Measurements from ENCODE around the gene MROH2B.
"Not testable (repeated sequence)": the region's sequence is repeated elsewhere in the genome, so short reads cannot be mapped to it uniquely, and the experiment has no call there.

MROH2B gene

DNA sequence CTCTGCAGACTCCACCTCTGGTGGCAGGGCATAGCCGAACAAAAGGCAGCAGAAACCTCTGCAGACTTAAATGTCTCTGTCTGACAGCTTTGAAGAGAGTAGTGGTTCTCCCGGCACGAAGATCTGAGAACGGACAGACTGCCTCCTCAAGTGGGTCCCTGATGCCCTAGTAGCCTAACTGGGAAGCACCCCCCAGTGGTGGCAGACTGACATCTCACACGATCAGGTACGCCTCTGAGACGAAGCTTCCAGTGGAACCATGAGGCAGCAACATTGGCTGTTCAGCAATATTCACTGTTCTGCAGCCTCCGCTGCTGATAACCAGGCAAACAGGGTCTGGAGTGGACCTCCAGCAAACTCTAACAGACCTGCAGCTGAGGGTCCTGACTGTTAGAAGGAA, 48.5 kb downstream of the MROH2B start:
- not testable (repeated sequence) for DNase-seq (ENCODE audit: low spot score)

DNA sequence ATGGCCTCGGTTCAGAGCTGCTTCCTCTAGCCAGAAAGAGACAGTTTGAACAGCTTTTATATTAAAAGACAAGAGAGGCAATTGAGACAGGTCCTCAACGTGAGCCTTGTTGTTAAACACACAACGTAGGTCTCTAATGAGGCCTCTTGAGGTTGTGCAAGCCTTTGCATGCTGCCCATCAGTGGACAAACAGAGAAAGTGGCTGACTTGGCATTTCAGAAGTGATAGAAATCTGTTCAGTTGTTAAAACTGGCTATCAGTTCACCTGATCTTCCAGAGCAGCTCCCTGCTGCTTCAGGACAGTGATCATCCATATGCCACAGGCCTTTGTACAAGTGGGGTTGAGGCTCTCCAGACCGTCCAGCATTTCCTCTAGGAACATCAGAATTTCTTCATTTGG, 58.8 kb downstream of the MROH2B start:
- no peak for DNase-seq (ENCODE audit: low spot score)

GRCh38 chr5:41010572-41010971, 60.6 kb downstream of the MROH2B start:
- DNase-seq (ENCODE audit: low spot score): no peak

DNA sequence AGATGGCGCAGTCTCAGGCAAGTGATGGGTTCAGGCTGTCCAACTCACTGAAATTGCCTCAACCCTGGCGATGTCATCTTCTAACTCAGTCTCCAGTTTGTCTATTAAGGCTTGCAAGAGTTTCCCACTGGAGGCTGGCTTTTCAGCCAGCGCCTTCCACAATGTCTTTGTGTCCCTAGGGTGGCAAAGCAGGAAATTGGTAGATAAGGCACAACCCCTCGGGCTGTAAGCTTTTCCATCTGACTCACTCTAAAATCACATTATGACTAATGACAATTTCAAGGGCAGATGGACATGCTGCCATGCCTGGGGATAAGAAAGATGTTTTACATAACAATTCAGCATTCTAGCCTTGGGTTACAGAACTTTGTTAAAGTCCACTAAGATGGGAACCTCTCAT, 61.9 kb downstream of the MROH2B start:
- no peak for DNase-seq (ENCODE audit: low spot score)

GRCh38 chr5:41004931-41005330, 66.2 kb downstream of the MROH2B start:
- no peak for DNase-seq (ENCODE audit: low spot score)

DNA sequence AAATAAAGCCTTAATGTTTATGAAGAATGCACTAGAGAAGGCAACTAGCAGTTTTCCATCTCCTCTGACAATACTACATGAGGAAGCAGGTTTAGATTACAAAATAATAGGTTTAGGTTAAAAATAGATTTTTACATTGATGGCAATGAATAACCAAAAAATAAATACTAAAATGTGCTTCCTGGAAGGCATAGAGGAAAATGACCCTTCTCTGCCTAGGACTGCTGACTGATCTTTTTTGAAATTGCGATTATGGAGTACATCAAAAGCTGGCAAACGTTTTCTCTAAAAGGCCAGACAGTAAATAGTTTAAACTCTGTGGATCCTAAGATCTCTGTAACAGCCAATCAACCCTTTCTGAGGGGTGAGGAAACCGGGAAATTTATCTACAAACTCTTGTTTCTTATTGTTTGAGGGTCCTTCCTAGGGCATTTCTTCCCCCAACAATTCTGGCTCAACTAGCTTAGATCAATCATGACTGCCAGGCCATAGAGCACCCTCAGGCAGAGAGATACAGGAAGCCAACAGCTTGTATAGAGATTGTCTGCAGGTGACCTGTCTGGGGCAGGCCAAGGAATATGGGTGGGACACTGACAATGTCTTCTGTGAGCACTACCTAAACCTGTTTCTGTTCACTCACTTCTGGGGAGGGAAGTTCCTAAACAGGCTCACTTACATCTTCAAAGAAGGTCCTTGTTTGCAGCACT, 67.3 kb downstream of the MROH2B start:
- no peak for DNase-seq (ENCODE audit: low spot score)

DNA sequence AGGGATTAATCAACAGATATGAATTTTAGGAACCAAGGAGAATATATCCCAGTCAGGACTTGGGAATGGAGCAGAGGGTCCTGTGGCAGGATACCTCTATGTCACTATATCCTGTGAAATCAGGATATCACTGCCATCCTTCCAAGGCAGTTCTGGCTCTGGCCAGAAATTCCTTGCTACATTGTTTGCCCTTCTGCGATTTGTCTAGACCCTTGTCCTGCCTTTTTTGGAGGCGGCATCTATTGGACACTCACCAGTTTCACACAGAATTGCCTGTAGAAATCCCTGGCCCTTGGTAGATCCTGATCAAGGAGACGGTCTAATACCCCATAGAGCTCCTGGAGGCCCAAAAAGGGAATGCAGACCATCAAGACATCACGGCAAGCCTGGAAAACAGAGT, 71.2 kb downstream of the MROH2B start:
- DNase-seq (ENCODE audit: low spot score): no peak

DNA sequence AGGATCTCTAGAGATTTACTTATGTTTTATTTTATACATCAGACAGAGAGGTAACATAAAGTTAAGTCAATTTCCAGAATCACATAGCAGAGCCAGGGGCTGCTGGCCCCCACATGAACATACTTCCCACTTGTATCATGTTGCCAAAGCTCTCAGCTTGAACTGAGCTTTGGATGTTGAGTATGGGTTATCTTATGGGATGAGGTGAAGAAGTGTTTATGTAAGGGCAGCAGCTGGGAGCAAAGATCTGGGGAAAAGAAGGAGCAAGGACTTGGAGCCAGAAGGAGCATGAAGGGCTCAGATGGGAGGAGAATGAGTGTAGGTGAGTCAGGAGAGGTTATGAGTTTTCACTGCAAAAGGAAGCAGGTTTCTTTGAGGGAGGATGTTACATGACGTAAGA, 72.0 kb downstream of the MROH2B start:
- no peak for DNase-seq (ENCODE audit: low spot score)

DNA sequence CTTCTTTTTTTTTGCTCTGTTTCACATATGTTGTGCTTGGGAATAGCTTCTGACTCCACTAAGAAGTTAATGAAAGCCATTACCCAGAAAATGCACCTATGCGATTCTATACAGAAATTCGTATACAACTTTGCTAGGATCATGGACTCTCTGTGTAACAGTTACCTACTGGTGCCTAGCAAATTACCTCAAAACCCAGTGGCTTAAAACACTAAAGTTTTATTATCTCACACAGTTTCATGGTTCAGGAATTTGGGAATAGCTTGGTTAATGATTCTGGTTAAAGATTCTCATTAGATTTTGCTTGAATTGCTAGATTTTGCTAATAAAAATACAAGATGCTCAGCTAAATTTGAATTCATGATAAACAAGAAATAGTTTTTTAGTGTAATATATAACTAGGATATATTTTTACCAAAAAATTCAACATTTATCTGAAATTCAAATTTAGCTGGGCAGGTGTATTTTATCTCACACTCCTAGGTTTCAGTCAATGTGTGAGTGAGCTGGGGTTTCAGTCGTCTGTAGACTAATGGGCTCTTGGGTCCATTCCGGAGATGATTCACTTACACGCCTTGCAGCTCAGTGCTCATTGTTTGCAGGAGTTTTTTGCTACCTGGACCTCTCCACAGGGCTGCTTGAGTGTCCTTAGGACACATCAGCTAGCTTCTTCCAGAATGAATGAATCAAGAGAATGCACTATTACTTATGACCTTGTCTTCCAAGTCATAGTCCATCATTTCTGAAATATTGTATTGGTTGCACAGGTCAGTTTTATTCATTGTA, 75.1 kb downstream of the MROH2B start:
- DNase-seq (ENCODE audit: low spot score): no peak

- DNase-seq (ENCODE audit: low spot score): no peak
Measured at GRCh38 chr5:40991981-40992559, 79.1 kb downstream of the MROH2B start.

DNA sequence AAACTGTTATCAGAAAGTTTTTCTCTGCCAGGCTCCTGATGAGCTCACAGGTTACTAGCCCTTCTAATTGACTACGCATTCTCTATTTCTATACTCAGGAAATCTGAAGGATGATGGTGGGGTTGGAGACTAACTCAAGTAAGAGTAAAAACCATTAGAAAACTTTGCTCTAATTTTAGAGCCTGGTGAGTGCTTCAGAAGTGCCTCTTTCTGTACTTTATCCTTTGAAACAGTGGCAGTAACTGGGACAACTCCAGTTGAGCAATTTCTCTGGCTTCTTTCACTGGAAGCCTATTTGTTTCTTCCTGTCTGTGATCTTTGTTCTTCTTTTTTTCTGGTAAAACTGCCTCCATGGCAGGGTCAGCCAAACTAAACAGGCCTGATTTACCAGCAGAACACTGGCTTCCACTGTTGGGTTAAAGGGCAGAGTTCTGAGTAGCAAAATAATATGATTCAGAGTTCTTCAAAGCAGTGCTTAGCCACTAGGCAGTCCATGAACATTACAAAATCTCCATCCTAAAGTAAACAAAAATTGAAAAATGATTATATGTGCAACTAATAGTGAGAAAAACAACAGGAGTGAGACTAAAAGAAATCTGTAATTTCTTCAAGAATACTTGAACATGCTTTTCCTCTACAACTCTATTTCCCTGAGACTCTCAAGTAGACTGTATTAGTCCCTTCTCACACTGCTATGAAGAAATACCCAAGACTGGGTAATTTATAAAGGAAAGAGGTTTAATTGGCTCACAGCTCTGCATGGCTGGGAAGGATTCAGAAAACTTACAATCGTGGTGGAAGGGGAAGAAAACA, 79.8 kb downstream of the MROH2B start:
- no peak for DNase-seq (ENCODE audit: low spot score)

- DNase-seq (ENCODE audit: low spot score): no peak
Measured at GRCh38 chr5:40988746-40989510, 82.2 kb downstream of the MROH2B start.

- no peak for DNase-seq (ENCODE audit: low spot score)
Measured at GRCh38 chr5:40987349-40987748, 83.8 kb downstream of the MROH2B start.

DNA sequence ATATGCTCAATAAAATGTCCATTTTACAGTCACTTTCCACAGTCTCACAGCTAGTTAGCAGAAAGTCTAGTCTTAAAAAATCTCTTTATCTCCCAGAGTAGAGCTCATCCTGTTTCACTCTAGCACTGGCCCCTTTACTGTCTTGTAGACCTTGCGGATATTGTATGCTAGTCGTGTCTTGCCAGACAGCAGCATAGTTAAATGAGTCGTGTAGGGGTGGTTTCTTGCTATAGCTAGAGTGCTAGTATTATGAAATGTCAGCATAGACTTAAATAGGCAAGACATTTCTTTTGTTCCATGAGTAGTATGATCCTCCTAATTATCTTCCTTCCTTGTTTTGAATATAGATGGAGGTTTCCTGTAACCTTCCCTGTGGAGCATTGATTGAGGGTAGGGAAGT, 84.5 kb downstream of the MROH2B start:
- DNase-seq (ENCODE audit: low spot score): no peak

- no peak for DNase-seq (ENCODE audit: low spot score)
Measured at GRCh38 chr5:40985501-40985900, 85.6 kb downstream of the MROH2B start.

- no peak for DNase-seq (ENCODE audit: low spot score)
Measured at GRCh38 chr5:40984884-40985283, 86.3 kb downstream of the MROH2B start.

GRCh38 chr5:40983781-40984180, 87.4 kb downstream of the MROH2B start:
- no peak for DNase-seq (ENCODE audit: low spot score)

- DNase-seq (ENCODE audit: low spot score): no peak
Measured at GRCh38 chr5:40981420-40981819, 89.7 kb downstream of the MROH2B start.

DNA sequence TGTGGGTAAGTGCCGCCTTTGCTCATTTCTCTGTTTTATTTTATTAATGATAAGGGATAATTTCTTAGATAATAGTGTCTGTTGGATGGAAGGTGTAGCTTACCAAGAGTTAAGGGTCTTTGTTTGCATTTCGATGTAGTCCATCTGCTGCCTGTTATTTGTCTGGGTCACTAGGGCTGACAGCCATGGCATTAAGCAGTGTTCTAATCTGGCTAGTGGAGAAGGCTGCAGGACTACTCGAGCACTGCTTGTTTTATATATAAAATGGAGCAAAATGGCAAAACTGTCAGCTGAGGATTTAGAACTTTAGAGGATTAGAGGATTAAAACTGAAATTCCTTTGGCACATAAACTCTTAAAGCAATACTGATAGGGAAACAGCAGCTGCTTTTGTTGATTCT, 94.3 kb downstream of the MROH2B start:
- DNase-seq (ENCODE audit: low spot score): no peak

DNA sequence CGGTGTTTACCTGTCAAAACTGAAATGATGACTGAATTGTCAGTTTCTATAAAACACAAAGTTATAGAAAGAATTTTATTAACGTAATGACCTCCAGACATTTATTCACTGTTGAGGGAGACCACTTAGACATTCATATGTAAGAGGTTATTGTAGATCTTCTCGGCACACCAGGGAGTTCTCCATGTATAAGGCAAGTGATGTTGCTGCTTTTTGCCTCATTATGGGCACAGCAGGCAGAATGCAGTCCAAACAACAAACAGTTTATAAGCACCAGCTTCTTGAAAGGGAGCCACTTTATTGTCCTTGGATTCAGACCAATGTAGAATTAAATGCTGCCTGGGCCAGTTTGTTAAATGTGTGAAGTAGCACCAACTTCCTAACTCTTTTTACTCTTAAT, 95.1 kb downstream of the MROH2B start:
- DNase-seq (ENCODE audit: low spot score): no peak

GRCh38 chr5:40973364-40974004, 97.7 kb downstream of the MROH2B start:
- DNase-seq (ENCODE audit: low spot score): no peak

Data from CD4-positive, alpha-beta T cell treated with Interleukin-2 at 100 ng/mL for 4 hours (primary cell).